Measurements from ENCODE around the gene CCNJL. TPM values are rescaled to one million over a fixed set of nuclear protein-coding genes. Genes with fewer than 3 reads are reported as not detected.

CCNJL gene
- total and polyA plus RNA-seq, 2 of the 8 experiments (the other 6 are each of a cell fraction or from before 2014, with no cell fraction given): 34.6 to 44.7 TPM

DNA sequence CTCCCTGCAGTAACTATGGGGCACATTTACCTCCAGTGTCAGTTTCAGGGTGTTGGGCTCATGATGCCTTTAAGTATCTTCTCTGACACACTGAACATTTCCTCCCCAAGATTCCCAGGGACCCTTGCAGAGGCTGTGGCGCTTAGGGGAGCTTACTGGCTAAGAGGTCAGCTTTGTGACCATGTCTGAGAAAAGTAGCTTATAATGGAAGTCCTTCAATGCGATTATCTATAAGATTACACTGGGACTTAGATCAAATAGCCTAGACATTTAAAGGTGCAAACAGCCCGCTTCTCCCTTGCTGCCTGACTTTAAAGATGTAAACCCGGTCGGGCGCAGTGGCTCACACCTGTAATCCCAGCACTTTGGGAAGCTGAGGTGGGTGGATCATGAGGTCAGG is 57.7 kb downstream of the CCNJL start (continued):
- no peak for TF ChIP-seq SP2 (IDR thresholded peaks at IDR 0.05; ENCODE audit: low read length)
- TF ChIP-seq, protein P1, sequence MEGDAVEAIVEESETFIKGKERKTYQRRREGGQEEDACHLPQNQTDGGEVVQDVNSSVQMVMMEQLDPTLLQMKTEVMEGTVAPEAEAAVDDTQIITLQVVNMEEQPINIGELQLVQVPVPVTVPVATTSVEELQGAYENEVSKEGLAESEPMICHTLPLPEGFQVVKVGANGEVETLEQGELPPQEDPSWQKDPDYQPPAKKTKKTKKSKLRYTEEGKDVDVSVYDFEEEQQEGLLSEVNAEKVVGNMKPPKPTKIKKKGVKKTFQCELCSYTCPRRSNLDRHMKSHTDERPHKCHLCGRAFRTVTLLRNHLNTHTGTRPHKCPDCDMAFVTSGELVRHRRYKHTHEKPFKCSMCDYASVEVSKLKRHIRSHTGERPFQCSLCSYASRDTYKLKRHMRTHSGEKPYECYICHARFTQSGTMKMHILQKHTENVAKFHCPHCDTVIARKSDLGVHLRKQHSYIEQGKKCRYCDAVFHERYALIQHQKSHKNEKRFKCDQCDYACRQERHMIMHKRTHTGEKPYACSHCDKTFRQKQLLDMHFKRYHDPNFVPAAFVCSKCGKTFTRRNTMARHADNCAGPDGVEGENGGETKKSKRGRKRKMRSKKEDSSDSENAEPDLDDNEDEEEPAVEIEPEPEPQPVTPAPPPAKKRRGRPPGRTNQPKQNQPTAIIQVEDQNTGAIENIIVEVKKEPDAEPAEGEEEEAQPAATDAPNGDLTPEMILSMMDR (IDR thresholded peaks at IDR 0.05; ENCODE audit: control extremely low read depth in 1 of 3, insufficient read depth in 1 of 3, low read depth in 1 of 3, low read length in 3 of 3): no peak
- TF ChIP-seq, protein P2, sequence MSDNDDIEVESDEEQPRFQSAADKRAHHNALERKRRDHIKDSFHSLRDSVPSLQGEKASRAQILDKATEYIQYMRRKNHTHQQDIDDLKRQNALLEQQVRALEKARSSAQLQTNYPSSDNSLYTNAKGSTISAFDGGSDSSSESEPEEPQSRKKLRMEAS (IDR thresholded peaks at IDR 0.05): no peak
- no peak for TF ChIP-seq BRCA1 (IDR thresholded peaks at IDR 0.05; ENCODE audit: low read depth, low read length)
- no peak for TF ChIP-seq SUZ12 (IDR thresholded peaks at IDR 0.05; ENCODE audit: low read length)

Data from H1 (cell line).